B cell (primary cell): ENCODE data around the gene TMEM38A. TPM values are rescaled to one million over a fixed set of nuclear protein-coding genes. Genes with fewer than 3 reads are reported as not detected.

Source experiments
- ATAC-seq: fragments of 200-7000 bp; cut with Tn5 transposase; one replicate; pipeline ENCODE4 v1.10.0; 2021; ENCODE audit warnings: low read depth, mild to moderate bottlenecking, moderate number of reproducible peaks, moderate library complexity
- CTCF ChIA-PET: fragments of 350-600 bp; sonication (Branson Sonifier 250); formaldehyde crosslinking; loops from one replicate; lab custom pipeline; 2021; ENCODE audit warnings: antibody characterized with exemption, inconsistent platforms; lab: Charles Lee
- POLR2A ChIA-PET: fragments of 350-600 bp; sonication (Branson Sonifier 250); formaldehyde crosslinking; loops from one replicate; lab custom pipeline; 2021; ENCODE audit warnings: antibody characterized with exemption; lab: Charles Lee
- DNase-seq: peaks from one replicate; pipeline ENCODE4 v3.0.0; 2013
- H2AFZ ChIP-seq: 2 replicates; pipeline ENCODE4 v1.6.1; 2012; ENCODE audit warnings: mild to moderate bottlenecking, low read depth, low read length; ENCODE audit not compliant: insufficient read depth, poor library complexity, severe bottlenecking
- H3K27ac ChIP-seq, 2 donors: 1 replicate in 1 of 2; 2 replicates in 1 of 2; pipeline ENCODE4 v1.5.1; 2012 to 2013; ENCODE audit warnings: low read length in 2 of 2, mild to moderate bottlenecking in 2 of 2, moderate library complexity in 1 of 2
- H3K27me3 ChIP-seq, 4 experiments: fragments of 200-600 bp in 1 of 4; sonication (generic) in 1 of 4; replicated peaks in 1 of 4; 1 replicate in 2 of 4; 2 replicates in 2 of 4; pipeline versions ENCODE4 v1.6.1 to v1.7.0; 2013 to 2016; ENCODE audit warnings: low read length in 3 of 4, mild to moderate bottlenecking in 2 of 4, mixed read lengths in 1 of 4, moderate library complexity in 1 of 4; ENCODE audit not compliant: insufficient read depth in 4 of 4, control insufficient read depth in 3 of 4; ENCODE audit errors: control extremely low read depth in 1 of 4
- H3K36me3 ChIP-seq, 2 experiments: replicated peaks in 1 of 2; 1 replicate in 1 of 2; 2 replicates in 1 of 2; pipeline versions ENCODE4 v1.6.1 to v1.7.1; 2013; ENCODE audit warnings: low read length in 1 of 2; ENCODE audit not compliant: insufficient read depth in 2 of 2, control insufficient read depth in 1 of 2; ENCODE audit errors: control extremely low read depth in 1 of 2, extremely low read depth in 1 of 2
- H3K4me1 ChIP-seq, 2 donors: fragments of 200-600 bp in 1 of 2; sonication (generic) in 1 of 2; 1 replicate in 1 of 2; 2 replicates in 1 of 2; pipeline versions ENCODE4 v1.5.1 to v1.6.1; 2013 to 2017; ENCODE audit warnings: low read length in 2 of 2; ENCODE audit not compliant: control insufficient read depth in 2 of 2, insufficient read depth in 2 of 2
- H3K4me2 ChIP-seq: replicated peaks from 2 replicates; pipeline ENCODE3; 2012; ENCODE audit warnings: mild to moderate bottlenecking, low read depth, low read length; ENCODE audit not compliant: poor library complexity, severe bottlenecking
- H3K4me3 ChIP-seq, 5 experiments: fragments of 200-600 bp in 1 of 5; sonication (generic) in 1 of 5; 1 replicate in 3 of 5; 2 replicates in 2 of 5; pipeline versions ENCODE4 v1.5.1 to v1.7.0; 2011 to 2016; ENCODE audit warnings: low read length in 4 of 5, mild to moderate bottlenecking in 4 of 5, low read depth in 2 of 5, control low read depth in 1 of 5, moderate library complexity in 1 of 5; ENCODE audit not compliant: insufficient read depth in 1 of 5; ENCODE audit errors: control extremely low read depth in 1 of 5, extremely low read depth in 1 of 5
- H3K79me2 ChIP-seq: fragments of 200-600 bp; sonication (generic); one replicate; pipeline ENCODE4 v1.6.0; 2016; ENCODE audit warnings: low read length; ENCODE audit not compliant: control insufficient read depth, insufficient read depth
- H3K9ac ChIP-seq: fragments of 200-600 bp; sonication (generic); 2 replicates; pipeline ENCODE4 v1.6.1; 2017; ENCODE audit warnings: mild to moderate bottlenecking, low read length, moderate library complexity
- H3K9me3 ChIP-seq, 3 donors: one replicate each; pipeline versions ENCODE4 v1.6.1 to v1.7.1; 2013; ENCODE audit warnings: low read length in 2 of 3; ENCODE audit not compliant: control insufficient read depth in 2 of 3, insufficient read depth in 1 of 3; ENCODE audit errors: control extremely low read depth in 1 of 3
- H4K20me1 ChIP-seq: 2 replicates; pipeline ENCODE4 v1.6.0; 2012; ENCODE audit warnings: mild to moderate bottlenecking, low read length; ENCODE audit not compliant: insufficient read depth, control insufficient read depth, poor library complexity, severe bottlenecking
- H3K27ac Mint-ChIP-seq: one replicate; pipeline ENCODE4 v1.8.0; 2021; ENCODE audit warnings: mixed read lengths
- H3K27me3 Mint-ChIP-seq: one replicate; pipeline ENCODE4 v1.8.0; 2021; ENCODE audit warnings: mixed read lengths
- H3K4me1 Mint-ChIP-seq: one replicate; pipeline ENCODE4 v1.8.0; 2021; ENCODE audit warnings: mixed read lengths
- H3K4me3 Mint-ChIP-seq: one replicate; pipeline ENCODE4 v1.8.0; 2021; ENCODE audit warnings: mixed read lengths
- H3K9me3 Mint-ChIP-seq: one replicate; pipeline ENCODE4 v1.8.0; 2022; ENCODE audit warnings: mixed read lengths; ENCODE audit not compliant: insufficient read depth
- CTCF ChIP-seq: fragments of 200-600 bp; IDR thresholded peaks from one replicate; pipeline ENCODE4 v1.8.0; 2022; ENCODE audit warnings: antibody characterized with exemption, mild to moderate bottlenecking
- EZH2 ChIP-seq: IDR thresholded peaks from 2 replicates; pipeline ENCODE4 v1.6.1; 2012; ENCODE audit warnings: borderline replicate concordance, low read depth, mild to moderate bottlenecking, moderate library complexity, low read length; ENCODE audit not compliant: insufficient read depth, poor library complexity, severe bottlenecking
- WGBS: methylation state at CpG from one replicate; pipeline ENCODE4 v1.1.5; 2013; ENCODE audit warnings: missing lambda C conversion rate; ENCODE audit not compliant: insufficient coverage; 5-methylcytosine and 5-hydroxymethylcytosine counted together
- intact Hi-C: fragments of 100-400 bp; cut with micrococcal nuclease; formaldehyde crosslinking; loops from one replicate; pipeline ENCODE4 v1.10.0; 2022
- polyA plus RNA-seq: library from polyadenylated mRNA; depleted of rRNA; stranded (reverse); fragments of >200 nt; gene quantifications from 2 replicates; pipeline ENCODE4 v1.2.3, GENCODE V29; 2012
- total RNA-seq, 2 donors: library from RNA; stranded (reverse); fragments of 120-200 nt in 1 of 2; gene quantifications; 1 replicate in 1 of 2; 2 replicates in 1 of 2; pipeline versions ENCODE4 v1.2.3 to v1.2.4, GENCODE V29; 2013 to 2022

TMEM38A gene
- total and polyA plus RNA-seq, 2 donors (not counting 1 experiment from before 2014, with no cell fraction given), result 5.7 to 7.1 TPM

GRCh38 chr19:16736709-16737108, 75.8 kb downstream of the TMEM38A start:
- Mint-ChIP-seq H3K27ac (no peak overlapping the region), H3K27me3 (no peaks in the 10 kb centered on the region), H3K9me3 (no peaks in the 10 kb centered on the region), H3K4me3 (no peak overlapping the region), H3K4me1 (no peaks in the 10 kb centered on the region)
- Histone ChIP-seq H2AFZ (no peak overlapping the region), H3K36me3 (no peaks in the 10 kb centered on the region), H3K4me2 (no peak overlapping the region), H3K9ac (no peak overlapping the region), H3K27ac (no peak overlapping the region), H3K4me1 (no peaks in the 10 kb centered on the region), H3K4me3 (no peak overlapping the region), H3K79me2 (no peaks in the 10 kb centered on the region), H3K27me3 (peaks cover 0 to 2% (median 0%) of the 10 kb centered on the region in 4 experiments), H4K20me1 (no peaks in the 10 kb centered on the region), H3K9me3 (peaks cover 0 to 6% (median 6%) of the 10 kb centered on the region in 3 donors)
- POLR2A ChIA-PET, result no interaction called here
- CTCF ChIA-PET, result no interaction called here
- DNase-seq (no peak), ATAC-seq (no peak)
- TF ChIP-seq CTCF (no peak), EZH2 (no peak)
- no CpG with 5 or more reads among the region's 3 CpGs for WGBS
- intact Hi-C loops, result no loop called here

- CTCF ChIA-PET, result no interaction called here
- H4K20me1 ChIP-seq, result no peaks in the 10 kb centered on the region
- no peak overlapping the region for H3K9ac ChIP-seq
- H3K79me2 ChIP-seq, result no peaks in the 10 kb centered on the region
- no peak overlapping the region for H3K4me3 ChIP-seq
- Mint-ChIP-seq H3K4me3 (no peak overlapping the region), H3K9me3 (no peaks in the 10 kb centered on the region), H3K27me3 (no peaks in the 10 kb centered on the region), H3K4me1 (no peaks in the 10 kb centered on the region), H3K27ac (no peak overlapping the region)
- no peak for ATAC-seq
- TF ChIP-seq CTCF, result no peak
- peaks cover 0 to 2% (median 0%) of the 10 kb centered on the region in 4 experiments for H3K27me3 ChIP-seq
- peaks cover 0 to 6% (median 6%) of the 10 kb centered on the region in 3 donors for H3K9me3 ChIP-seq
- H2AFZ ChIP-seq, result no peak overlapping the region
- no peaks in the 10 kb centered on the region for H3K4me1 ChIP-seq
- POLR2A ChIA-PET, result no interaction called here
- no peaks in the 10 kb centered on the region for H3K36me3 ChIP-seq
- no peak overlapping the region for H3K4me2 ChIP-seq
- H3K27ac ChIP-seq, result no peak overlapping the region
- intact Hi-C loops, result no loop called here
- no peak for DNase-seq
- 69% methylated on average over 2 of the region's 4 CpGs for WGBS
These were observed 77.0 kb downstream of the TMEM38A start for GRCh38 chr19:16737911-16738310.
